Smooth muscle cell (in vitro differentiated cells): ENCODE data around the gene CASKIN1. TPM values are rescaled to one million over a fixed set of nuclear protein-coding genes. Genes with fewer than 3 reads are reported as not detected.

Experiments used
- DNase-seq: peaks from one replicate; lab custom pipeline; 2025; ENCODE audit not compliant: unreplicated experiment; lab: John Stamatoyannopoulos, UW
- H2AFZ ChIP-seq: fragments of 200-600 bp; sonication (generic); 2 replicates; pipeline ENCODE4 v1.6.0; 2016; ENCODE audit warnings: antibody characterized with exemption, low read depth, mild to moderate bottlenecking
- H3F3A ChIP-seq: fragments of 200-600 bp; sonication (generic); 2 replicates; pipeline ENCODE4 v1.6.0; 2017; ENCODE audit warnings: antibody characterized with exemption, low read depth
- H3K27ac ChIP-seq: fragments of 200-600 bp; sonication (generic); 2 replicates; pipeline ENCODE4 v1.5.1; 2016; ENCODE audit warnings: low read depth, mild to moderate bottlenecking
- H3K27me3 ChIP-seq: fragments of 200-600 bp; sonication (generic); 2 replicates; pipeline ENCODE4 v1.6.1; 2016; ENCODE audit warnings: low read depth, mild to moderate bottlenecking
- H3K36me3 ChIP-seq: fragments of 200-600 bp; sonication (generic); 2 replicates; pipeline ENCODE4 v1.5.1; 2016; ENCODE audit warnings: low read depth
- H3K4me1 ChIP-seq: fragments of 200-600 bp; sonication (generic); 2 replicates; pipeline ENCODE4 v1.5.1; 2016; ENCODE audit warnings: low read depth
- H3K4me2 ChIP-seq: fragments of 200-600 bp; sonication (generic); 2 replicates; pipeline ENCODE4 v1.6.0; 2016; ENCODE audit warnings: mild to moderate bottlenecking
- H3K4me3 ChIP-seq: fragments of 200-600 bp; sonication (generic); 2 replicates; pipeline ENCODE4 v1.5.1; 2016; ENCODE audit warnings: mild to moderate bottlenecking
- H3K79me2 ChIP-seq: fragments of 200-600 bp; sonication (generic); 2 replicates; pipeline ENCODE4 v1.6.0; 2016; ENCODE audit warnings: low read depth, mild to moderate bottlenecking
- H3K9ac ChIP-seq: fragments of 200-600 bp; sonication (generic); 2 replicates; pipeline ENCODE4 v1.6.0; 2016; ENCODE audit warnings: low read depth
- H3K9me3 ChIP-seq: fragments of 200-600 bp; sonication (generic); replicated peaks from 2 replicates; pipeline ENCODE4 v1.5.1; 2016; ENCODE audit warnings: low read depth
- H4K20me1 ChIP-seq: fragments of 200-600 bp; sonication (generic); 2 replicates; pipeline ENCODE4 v1.6.0; 2016; ENCODE audit warnings: low read depth
- CTCF ChIP-seq: fragments of 200-600 bp; sonication (generic); IDR thresholded peaks from 2 replicates; pipeline ENCODE4 v1.5.1; 2017; ENCODE audit warnings: borderline replicate concordance, mild to moderate bottlenecking, antibody characterized with exemption; ENCODE audit not compliant: insufficient read depth, poor library complexity, severe bottlenecking
- WGBS: methylation state at CpG from one replicate; pipeline ENCODE4 v1.1.7; 2016; ENCODE audit warnings: low lambda C conversion rate; 5-methylcytosine and 5-hydroxymethylcytosine counted together
- polyA plus RNA-seq: library from polyadenylated mRNA; unstranded; fragments of >200 nt; fragmentation: Nextera tagmentation; extraction: Ambion mirVana; gene quantifications from 2 replicates; pipeline ENCODE4 v1.2.1, GENCODE V29; 2016
- total RNA-seq: library from RNA; depleted of rRNA; stranded (reverse); fragments of >200 nt; gene quantifications from 2 replicates; pipeline ENCODE4 v1.2.3, GENCODE V29; 2014

CASKIN1 gene
- total and polyA plus RNA-seq, 2 experiments from 2014 or later: 0.09 to 0.45 TPM

- no peaks in the 10 kb centered on the region for H3K9me3 ChIP-seq
- 98% methylated on average over 28 of the region's 28 CpGs for WGBS
- no peak overlapping the region for H3K4me2 ChIP-seq
- no peaks in the 10 kb centered on the region for H3K79me2 ChIP-seq
- H3K9ac ChIP-seq: no peak overlapping the region
- H3K27me3 ChIP-seq: peaks cover 23% of the 10 kb centered on the region
- H3K4me3 ChIP-seq: no peak overlapping the region
- no peak for TF ChIP-seq CTCF
- peaks cover 53% of the 10 kb centered on the region for H4K20me1 ChIP-seq
- no peak overlapping the region for H3K27ac ChIP-seq
- no peaks in the 10 kb centered on the region for H3K36me3 ChIP-seq
- H2AFZ ChIP-seq: no peak overlapping the region
- DNase-seq: no peak
- peaks cover 17% of the 10 kb centered on the region for H3K4me1 ChIP-seq
- H3F3A ChIP-seq: peaks cover 7% of the 10 kb centered on the region
Observed at GRCh38 chr16:2235234-2235651, 38.8 kb upstream of the CASKIN1 start.

- Histone ChIP-seq H3K4me1 (peaks cover 17% of the 10 kb centered on the region), H2AFZ (no peak overlapping the region), H3K27me3 (peaks cover 23% of the 10 kb centered on the region), H3K36me3 (no peaks in the 10 kb centered on the region), H3K4me3 (no peak overlapping the region), H3F3A (peaks cover 6% of the 10 kb centered on the region), H3K9ac (no peak overlapping the region), H3K4me2 (no peak overlapping the region), H4K20me1 (peaks cover 57% of the 10 kb centered on the region), H3K79me2 (no peaks in the 10 kb centered on the region), H3K27ac (no peak overlapping the region), H3K9me3 (no peaks in the 10 kb centered on the region)
- no peak for DNase-seq
- TF ChIP-seq CTCF: no peak
- over 99% methylated on average over 14 of the region's 18 CpGs for WGBS
Observed at GRCh38 chr16:2234813-2235170, 38.4 kb upstream of the CASKIN1 start.

GRCh38 chr16:2233872-2234812 is 37.7 kb upstream of the CASKIN1 start:
- Histone ChIP-seq H3K79me2 (no peaks in the 10 kb centered on the region), H3K9ac (no peak overlapping the region), H3K36me3 (no peaks in the 10 kb centered on the region), H3F3A (no peaks in the 10 kb centered on the region), H3K9me3 (no peaks in the 10 kb centered on the region), H2AFZ (no peak overlapping the region), H3K4me3 (no peak overlapping the region), H4K20me1 (peaks cover 64% of the 10 kb centered on the region), H3K4me1 (peaks cover 17% of the 10 kb centered on the region), H3K27ac (no peak overlapping the region), H3K27me3 (peaks cover 23% of the 10 kb centered on the region), H3K4me2 (no peak overlapping the region)
- 97% methylated on average over 50 of the region's 51 CpGs for WGBS
- no peak for DNase-seq
- TF ChIP-seq CTCF: no peak
